HUES6 (cell line): ENCODE data around the gene CA5B.

Experiments
- H3K27ac ChIP-seq: 2 replicates; pipeline ENCODE4 v1.7.0; 2013; ENCODE audit warnings: low read depth, mild to moderate bottlenecking, low read length, inconsistent platforms
- H3K27me3 ChIP-seq: 2 replicates; pipeline ENCODE4 v1.6.1; 2013; ENCODE audit warnings: low read length; ENCODE audit not compliant: control insufficient read depth, insufficient read depth
- H3K36me3 ChIP-seq: 2 replicates; pipeline ENCODE4 v1.6.1; 2013; ENCODE audit warnings: low read length; ENCODE audit not compliant: control insufficient read depth, insufficient read depth
- H3K4me1 ChIP-seq: 2 replicates; pipeline ENCODE4 v1.6.1; 2013; ENCODE audit warnings: low read length; ENCODE audit not compliant: control insufficient read depth, insufficient read depth
- H3K4me3 ChIP-seq: 2 replicates; pipeline ENCODE4 v1.5.1; 2013; ENCODE audit warnings: low read depth, low read length
- H3K9ac ChIP-seq: one replicate; pipeline ENCODE4 v1.6.1; 2013; ENCODE audit warnings: mild to moderate bottlenecking, low read length
- H3K9me3 ChIP-seq: 2 replicates; pipeline ENCODE4 v1.6.1; 2013; ENCODE audit warnings: low read depth, low read length; ENCODE audit not compliant: control insufficient read depth, insufficient read depth

CA5B gene

DNA sequence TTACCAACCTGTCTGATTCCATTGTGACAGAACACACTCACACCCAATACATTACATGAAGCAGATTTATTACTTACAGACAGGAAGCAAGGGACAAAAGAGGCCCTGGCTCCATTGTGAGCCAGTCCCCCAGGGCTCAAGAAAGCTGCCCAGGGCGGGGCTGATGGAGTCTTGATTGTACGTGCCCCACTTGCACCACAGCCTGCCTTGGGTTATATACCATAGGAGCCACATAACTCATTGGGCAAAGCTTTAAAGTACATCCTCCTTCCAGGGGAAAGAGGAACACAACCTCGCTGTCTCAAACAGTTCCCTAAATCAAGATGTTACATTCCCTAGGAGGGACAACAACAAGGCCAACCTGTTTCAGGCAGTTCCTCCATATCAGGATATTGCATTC is 48.8 kb downstream of the CA5B start:
- Histone ChIP-seq H3K4me3 (no peak overlapping the region), H3K36me3 (peaks cover 3% of the 10 kb centered on the region; the same call in 1 of the 2 replicates), H3K27ac (no peak overlapping the region), H3K4me1 (peaks cover 8% of the 10 kb centered on the region), H3K27me3 (no peaks in the 10 kb centered on the region), H3K9me3 (no peaks in the 10 kb centered on the region), H3K9ac (no peak overlapping the region)

GRCh38 chrX:15789979-15790768 is 52.1 kb downstream of the CA5B start, which contains the start of gene ZRSR2:
Gene ZRSR2, plus strand, starts transcription at chrX:15790484. Its CDS starts 12 bp downstream, at chrX:15790496.
- H3K4me1 ChIP-seq = peaks cover 8% of the 10 kb centered on the region
- H3K27ac ChIP-seq = peak within 1 kb of the TSS; percentile 22; the same call in 1 of the 2 replicates
- peaks cover 20% of the 10 kb centered on the region for H3K36me3 ChIP-seq
- peak within 1 kb of the TSS; percentile 98 for H3K4me3 ChIP-seq
- no peaks in the 10 kb centered on the region for H3K9me3 ChIP-seq
- H3K9ac ChIP-seq = peak within 1 kb of the TSS; percentile 90
- no peaks in the 10 kb centered on the region for H3K27me3 ChIP-seq

- peak overlapping the region; percentile 98 for H3K4me3 ChIP-seq
- peak overlapping the region; percentile 90 for H3K9ac ChIP-seq
- no peaks in the 10 kb centered on the region for H3K27me3 ChIP-seq
- H3K4me1 ChIP-seq = peaks cover 8% of the 10 kb centered on the region
- peaks cover 24% of the 10 kb centered on the region for H3K36me3 ChIP-seq
- H3K27ac ChIP-seq = peak overlapping the region; percentile 22; the same call in 1 of the 2 replicates
- H3K9me3 ChIP-seq = no peaks in the 10 kb centered on the region
Observed at GRCh38 chrX:15790769-15791290, 52.8 kb downstream of the CA5B start.

GRCh38 chrX:15797707-15798106 is 59.6 kb downstream of the CA5B start:
- no peaks in the 10 kb centered on the region for H3K9me3 ChIP-seq
- H3K4me3 ChIP-seq = no peak overlapping the region
- no peaks in the 10 kb centered on the region for H3K4me1 ChIP-seq
- no peak overlapping the region for H3K9ac ChIP-seq
- peaks cover 50% of the 10 kb centered on the region for H3K36me3 ChIP-seq
- H3K27me3 ChIP-seq = no peaks in the 10 kb centered on the region
- no peak overlapping the region for H3K27ac ChIP-seq

GRCh38 chrX:15804563-15804962 is 66.5 kb downstream of the CA5B start:
- H3K27me3 ChIP-seq = no peaks in the 10 kb centered on the region
- H3K9ac ChIP-seq = no peak overlapping the region
- H3K9me3 ChIP-seq = no peaks in the 10 kb centered on the region
- peaks cover 64% of the 10 kb centered on the region for H3K36me3 ChIP-seq
- no peak overlapping the region for H3K4me3 ChIP-seq
- no peaks in the 10 kb centered on the region for H3K4me1 ChIP-seq
- H3K27ac ChIP-seq = no peak overlapping the region

- H3K9ac ChIP-seq = no peak overlapping the region
- no peaks in the 10 kb centered on the region for H3K9me3 ChIP-seq
- peaks cover 73% of the 10 kb centered on the region for H3K36me3 ChIP-seq
- H3K27me3 ChIP-seq = no peaks in the 10 kb centered on the region
- no peaks in the 10 kb centered on the region for H3K4me1 ChIP-seq
- no peak overlapping the region for H3K4me3 ChIP-seq
- no peak overlapping the region for H3K27ac ChIP-seq
Observed at GRCh38 chrX:15808254-15808653, 70.2 kb downstream of the CA5B start.

- H3K9me3 ChIP-seq = no peaks in the 10 kb centered on the region
- H3K27me3 ChIP-seq = no peaks in the 10 kb centered on the region
- H3K36me3 ChIP-seq = peaks cover 71% of the 10 kb centered on the region
Observed at GRCh38 chrX:15812192-15812938, 74.3 kb downstream of the CA5B start.

DNA sequence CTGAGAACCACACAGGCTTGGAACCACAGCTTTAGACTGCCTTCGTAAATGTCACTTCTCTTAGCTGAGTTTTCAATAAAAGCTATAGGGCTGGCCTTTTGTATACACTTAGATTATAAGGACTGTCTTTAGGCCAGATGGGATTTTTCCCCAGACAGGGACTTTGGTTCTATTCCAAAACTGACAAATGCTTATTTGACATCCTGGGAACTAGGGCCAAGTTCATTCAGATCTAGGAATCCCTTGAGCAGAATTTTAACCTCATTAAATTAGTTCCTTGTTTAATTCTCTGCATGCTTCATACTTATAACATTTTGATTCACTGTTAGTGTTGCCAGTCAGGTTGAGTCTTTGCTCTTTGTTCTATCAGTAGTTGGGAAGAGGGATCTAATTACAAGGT is 75.3 kb downstream of the CA5B start:
- Histone ChIP-seq H3K9me3 (no peaks in the 10 kb centered on the region), H3K27me3 (no peaks in the 10 kb centered on the region), H3K27ac (no peak overlapping the region), H3K4me3 (no peak overlapping the region), H3K4me1 (peaks cover 23% of the 10 kb centered on the region), H3K36me3 (peaks cover 76% of the 10 kb centered on the region), H3K9ac (no peak overlapping the region)

More at GRCh38 chrX:15812192-15812938, 74.3 kb downstream of the CA5B start:
- Histone ChIP-seq H3K4me1 (peaks cover 20% of the 10 kb centered on the region), H3K27ac (no peak overlapping the region), H3K4me3 (no peak overlapping the region), H3K9ac (no peak overlapping the region)

DNA sequence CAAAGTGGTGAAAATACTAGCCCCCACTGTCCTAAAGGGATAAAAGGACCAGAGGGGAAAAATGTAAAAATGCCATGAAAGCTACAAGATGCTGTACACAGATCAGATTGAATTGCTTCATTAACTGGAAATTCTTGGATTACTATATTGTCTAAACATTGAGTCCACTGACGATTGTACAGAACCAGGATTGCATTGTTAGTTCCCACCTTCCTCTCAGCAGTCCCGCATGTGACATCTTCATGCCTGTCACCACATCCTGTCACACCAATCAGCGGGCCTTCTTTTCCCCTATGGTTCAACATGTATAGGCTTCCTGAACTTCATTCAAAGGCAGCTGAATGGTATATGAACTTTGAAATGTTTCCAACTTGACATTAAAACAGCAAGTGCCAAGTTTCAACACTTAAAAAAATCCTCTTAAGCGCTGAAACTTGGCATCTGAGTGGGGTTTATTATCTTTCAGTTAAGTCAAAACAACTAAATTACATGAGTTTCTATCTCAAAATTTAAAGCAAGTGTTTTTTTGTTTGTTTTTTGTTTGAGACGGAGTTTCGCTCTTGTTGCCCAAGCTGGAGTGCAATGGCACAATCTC is 76.8 kb downstream of the CA5B start:
- H3K36me3 ChIP-seq = peaks cover 71% of the 10 kb centered on the region
- no peaks in the 10 kb centered on the region for H3K27me3 ChIP-seq
- H3K9me3 ChIP-seq = no peaks in the 10 kb centered on the region
- no peak overlapping the region for H3K27ac ChIP-seq
- no peak overlapping the region for H3K9ac ChIP-seq
- H3K4me3 ChIP-seq = no peak overlapping the region
- peaks cover 23% of the 10 kb centered on the region for H3K4me1 ChIP-seq

DNA sequence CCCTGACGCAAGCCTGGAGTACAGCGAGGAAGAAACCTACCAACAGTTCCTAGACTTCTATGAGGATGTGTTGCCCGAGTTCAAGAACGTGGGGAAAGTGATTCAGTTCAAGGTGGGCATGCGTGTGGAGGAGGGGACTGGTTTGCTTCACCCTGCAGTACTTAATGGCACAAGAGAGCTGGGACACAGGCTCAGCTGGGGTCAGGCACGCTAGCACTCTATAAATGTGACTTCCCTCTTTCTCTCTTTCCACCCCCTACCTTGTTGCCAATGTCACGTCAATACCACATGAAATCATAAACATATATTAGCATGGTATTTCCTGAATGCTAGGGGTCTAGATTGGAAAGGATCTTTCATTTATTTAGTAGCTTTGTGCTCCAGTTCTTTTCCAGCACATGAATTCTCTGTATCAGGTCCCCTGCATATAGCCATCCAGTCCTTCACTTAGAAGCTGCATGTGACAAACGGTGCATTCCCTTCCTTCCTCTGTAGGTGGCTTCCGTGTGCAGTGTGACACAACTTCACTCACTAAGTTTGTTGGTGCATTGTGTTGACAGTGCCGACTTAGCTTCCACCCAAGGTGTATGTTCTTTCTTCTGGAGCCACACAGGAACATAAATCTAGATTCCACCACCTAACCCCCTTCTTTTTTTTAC is 77.8 kb downstream of the CA5B start:
- peaks cover 73% of the 10 kb centered on the region for H3K36me3 ChIP-seq
- H3K9ac ChIP-seq = peak overlapping the region; percentile 2

More for the DNA sequence above, 77.8 kb downstream of the CA5B start:
- Histone ChIP-seq H3K4me1 (peaks cover 23% of the 10 kb centered on the region), H3K4me3 (no peak overlapping the region), H3K27ac (peak overlapping the region; percentile 75), H3K27me3 (no peaks in the 10 kb centered on the region), H3K9me3 (no peaks in the 10 kb centered on the region)
